NCI-H2107 (cell line): Measurements from ENCODE around the gene DOHH.

ENCODE experiments used
- DNase-seq: peaks from one replicate; lab custom pipeline; 2025; lab: John Stamatoyannopoulos, UW

DOHH gene

DNA sequence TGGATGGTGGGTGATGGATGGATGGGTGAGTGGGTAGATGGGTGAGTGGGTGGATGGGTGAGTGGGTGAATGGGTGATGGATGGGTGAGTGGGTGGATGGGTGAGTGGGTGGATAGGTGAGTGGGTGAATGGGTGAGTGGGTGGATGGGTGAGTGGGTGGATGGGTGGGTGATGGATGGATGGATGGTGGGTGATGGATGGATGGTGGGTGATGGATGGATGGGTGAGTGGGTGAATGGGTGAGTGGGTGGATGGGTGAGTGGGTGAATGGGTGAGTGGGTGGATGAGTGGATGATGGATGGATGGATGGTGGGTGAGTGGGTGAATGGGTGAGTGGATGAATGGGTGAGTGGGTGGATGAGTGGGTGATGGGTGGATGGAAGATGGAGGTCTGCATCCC is 23.0 kb downstream of the DOHH start:
- no peak for DNase-seq

DNA sequence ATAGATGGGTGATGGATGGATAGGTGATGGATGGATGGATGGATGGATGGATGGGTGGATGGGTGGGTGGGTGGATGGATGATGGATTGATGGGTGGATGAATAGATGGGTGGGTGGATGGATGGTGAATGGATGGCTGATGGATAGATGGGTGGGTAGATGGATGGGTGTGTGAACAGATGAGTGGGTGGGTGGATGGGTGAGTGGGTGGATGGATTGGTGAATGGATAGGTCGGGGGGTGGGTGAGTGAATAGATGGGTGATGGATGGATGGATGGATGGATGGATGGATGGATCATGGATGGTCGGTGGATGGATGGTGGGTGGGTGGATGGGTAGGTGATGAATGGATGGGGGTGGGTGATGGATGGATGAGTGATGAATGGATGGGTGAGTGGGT is 23.6 kb downstream of the DOHH start:
- no peak for DNase-seq

GRCh38 chr19:3475449-3475848 is 25.0 kb downstream of the DOHH start:
- DNase-seq, result no peak

DNA sequence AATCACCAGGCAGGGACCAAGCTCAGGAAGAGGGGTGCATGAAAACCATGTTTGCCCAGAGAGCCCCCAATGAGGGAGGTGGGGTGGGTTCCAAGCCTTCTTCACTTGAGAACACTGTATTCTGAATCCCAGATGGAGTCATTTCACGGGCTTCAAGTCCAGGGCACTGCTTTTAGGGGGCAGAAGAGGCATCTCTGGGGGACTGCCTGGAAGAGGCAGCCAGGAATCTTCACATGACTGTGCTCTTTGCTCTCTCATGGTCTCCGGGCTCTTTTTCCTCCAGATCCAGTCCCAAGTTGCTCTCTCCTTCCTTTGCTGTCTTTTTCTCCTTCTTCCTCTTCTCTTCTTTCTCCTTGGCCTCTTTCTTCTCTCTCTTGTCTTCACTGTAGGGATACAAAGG is 25.9 kb downstream of the DOHH start:
- DNase-seq, result no peak

GRCh38 chr19:3474010-3474409 is 26.5 kb downstream of the DOHH start:
- no peak for DNase-seq

DNA sequence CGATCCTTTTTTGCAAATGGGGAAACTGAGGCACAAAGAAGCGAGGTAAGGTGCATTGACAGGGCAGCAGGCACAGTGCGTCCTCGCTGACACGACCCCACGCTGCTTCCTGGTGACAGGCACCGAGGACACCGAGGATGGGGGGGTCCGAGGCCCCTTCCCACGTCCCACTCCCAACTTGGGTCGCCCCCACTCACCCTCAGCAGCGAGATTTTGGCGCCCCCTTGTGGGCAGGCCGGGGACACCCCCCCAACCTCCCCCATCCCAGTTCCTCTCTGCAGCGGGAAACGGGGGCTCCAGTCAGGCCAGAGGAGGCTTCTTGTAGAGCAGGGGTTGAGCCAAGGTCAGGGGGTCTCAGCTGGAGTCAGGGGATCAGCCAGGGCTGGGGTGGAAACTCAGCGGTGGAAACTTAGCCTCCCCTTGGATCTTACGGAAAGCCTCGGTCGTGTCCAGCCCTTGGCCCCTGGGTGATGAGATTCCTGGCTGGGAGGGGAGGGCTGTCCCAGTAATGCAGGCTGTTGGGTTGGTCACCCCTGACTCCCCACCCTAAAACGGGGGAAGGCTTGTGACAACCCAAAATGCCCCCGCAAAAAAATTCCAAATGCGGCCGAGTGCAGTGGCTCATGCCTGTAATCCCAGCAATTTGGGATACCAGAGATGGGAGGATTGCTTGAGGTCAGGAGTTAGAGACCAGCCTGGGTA is 28.4 kb downstream of the DOHH start:
- no peak for DNase-seq

GRCh38 chr19:3470500-3471128 is 29.9 kb downstream of the DOHH start:
- DNase-seq, result no peak

DNA sequence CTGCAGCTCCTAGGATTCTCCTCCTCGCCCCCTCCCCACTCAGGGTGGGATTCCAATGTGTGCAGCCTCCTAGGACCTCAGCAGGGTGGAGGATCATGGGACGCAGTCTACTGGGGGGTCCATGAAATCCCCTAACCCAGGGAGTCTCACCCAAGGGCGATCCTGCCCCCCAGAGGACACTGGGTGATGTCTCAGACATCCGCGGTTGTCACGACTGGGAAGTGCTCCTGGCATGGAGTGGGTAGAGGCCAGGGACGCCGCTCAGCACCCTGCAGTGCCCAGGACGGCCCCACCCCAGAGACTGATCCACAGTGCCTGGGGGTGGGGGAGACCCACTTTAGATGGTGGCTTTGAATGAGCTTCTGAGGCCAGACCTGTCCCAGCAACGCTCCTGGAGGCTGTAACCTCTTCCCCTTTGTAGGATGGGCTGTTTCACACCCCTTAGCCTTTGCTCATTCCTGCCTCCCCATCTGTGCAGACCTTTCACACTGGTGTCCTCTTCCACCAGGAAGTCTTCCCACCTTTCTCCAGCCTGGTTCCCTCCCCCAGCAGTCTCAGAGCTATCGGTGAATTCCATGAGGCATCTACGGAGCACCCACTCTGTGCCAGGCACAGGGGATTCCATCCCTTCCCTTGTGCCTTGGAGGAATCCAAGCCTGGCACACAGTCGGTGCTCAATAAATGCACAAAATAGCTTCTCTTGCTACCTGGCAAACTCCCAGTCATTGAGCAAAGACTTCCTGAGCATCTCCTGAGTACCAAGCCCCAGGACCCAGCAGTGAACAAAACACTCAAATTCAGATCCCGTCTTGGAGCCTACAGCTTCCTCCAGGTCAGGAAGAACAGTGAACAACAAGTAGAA is 30.6 kb downstream of the DOHH start:
- DNase-seq, result no peak

DNA sequence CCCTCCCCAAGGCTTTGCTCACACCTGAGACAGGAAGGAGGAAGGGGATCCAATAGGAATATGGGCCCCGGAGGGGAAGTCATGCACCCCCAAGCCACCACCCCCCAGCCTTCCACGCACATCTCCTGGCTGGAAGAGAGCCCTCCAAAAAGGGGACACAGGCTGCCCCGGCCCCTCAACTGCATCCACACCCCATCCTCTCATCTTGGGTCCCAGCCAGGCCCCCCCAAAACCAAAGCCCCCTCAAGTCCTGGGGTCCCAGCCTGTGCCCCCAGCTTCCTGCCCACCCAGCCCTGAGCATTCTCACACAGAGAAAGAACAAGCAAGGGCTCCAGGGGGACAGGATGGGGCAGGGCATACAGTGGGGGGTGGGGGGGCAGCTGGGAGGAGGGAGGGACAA is 32.3 kb downstream of the DOHH start:
- DNase-seq, result no peak

- no peak for DNase-seq
These were observed 32.9 kb downstream of the DOHH start for GRCh38 chr19:3467437-3468198.

- no peak for DNase-seq
These were observed 33.8 kb downstream of the DOHH start for GRCh38 chr19:3466635-3467034.

DNA sequence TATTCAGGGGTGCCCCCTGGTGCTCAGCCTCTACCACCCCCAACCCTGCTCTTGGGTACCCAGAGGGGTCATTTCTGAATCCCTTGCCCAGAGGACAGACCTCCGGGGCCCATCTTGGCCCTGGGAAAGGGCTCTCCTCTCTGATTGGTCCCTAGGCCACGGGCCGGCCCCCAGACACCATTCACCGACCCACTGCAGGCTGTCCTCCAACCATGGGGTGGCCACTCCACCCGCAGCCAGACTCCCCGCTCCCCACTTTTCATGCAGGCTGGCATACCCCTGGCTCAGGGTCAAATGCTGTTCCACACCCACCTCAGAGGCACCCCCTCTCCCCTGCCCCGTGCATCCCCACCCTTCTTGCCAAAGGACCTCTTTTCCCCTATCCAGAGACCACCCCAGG is 34.9 kb downstream of the DOHH start:
- DNase-seq, result no peak

DNA sequence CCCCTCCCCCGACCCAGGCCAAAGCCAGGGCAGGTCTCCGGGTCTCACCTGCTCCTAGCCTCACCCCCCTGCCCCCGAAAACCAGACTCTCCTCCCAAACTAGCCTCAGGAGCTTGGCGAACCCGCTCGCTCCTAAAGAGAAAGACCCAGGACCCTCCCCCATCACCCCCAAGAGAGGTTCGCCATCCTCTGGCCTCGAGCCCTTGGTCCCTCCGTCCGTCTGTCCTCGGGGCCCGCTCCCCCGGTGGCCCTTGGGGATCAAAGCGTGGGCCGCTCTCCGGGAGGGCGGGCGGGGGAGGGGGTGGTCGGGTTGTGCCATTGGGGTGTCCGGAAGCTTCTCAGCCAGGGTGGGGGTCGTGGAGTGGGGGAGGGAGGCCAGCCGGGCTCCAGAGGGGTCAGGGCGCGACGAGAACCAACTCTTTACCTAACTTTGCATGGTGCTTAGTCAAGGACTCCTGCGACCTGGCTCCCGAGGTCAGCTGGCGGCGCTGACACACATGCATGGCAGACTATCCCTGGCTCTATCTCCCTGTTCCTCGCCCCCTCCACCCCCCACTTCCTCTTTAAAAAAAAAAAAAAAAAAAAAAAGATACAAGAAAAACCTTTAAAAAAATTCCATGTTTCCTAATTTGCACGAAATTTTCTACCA is 35.8 kb downstream of the DOHH start:
- DNase-seq, result no peak

DNA sequence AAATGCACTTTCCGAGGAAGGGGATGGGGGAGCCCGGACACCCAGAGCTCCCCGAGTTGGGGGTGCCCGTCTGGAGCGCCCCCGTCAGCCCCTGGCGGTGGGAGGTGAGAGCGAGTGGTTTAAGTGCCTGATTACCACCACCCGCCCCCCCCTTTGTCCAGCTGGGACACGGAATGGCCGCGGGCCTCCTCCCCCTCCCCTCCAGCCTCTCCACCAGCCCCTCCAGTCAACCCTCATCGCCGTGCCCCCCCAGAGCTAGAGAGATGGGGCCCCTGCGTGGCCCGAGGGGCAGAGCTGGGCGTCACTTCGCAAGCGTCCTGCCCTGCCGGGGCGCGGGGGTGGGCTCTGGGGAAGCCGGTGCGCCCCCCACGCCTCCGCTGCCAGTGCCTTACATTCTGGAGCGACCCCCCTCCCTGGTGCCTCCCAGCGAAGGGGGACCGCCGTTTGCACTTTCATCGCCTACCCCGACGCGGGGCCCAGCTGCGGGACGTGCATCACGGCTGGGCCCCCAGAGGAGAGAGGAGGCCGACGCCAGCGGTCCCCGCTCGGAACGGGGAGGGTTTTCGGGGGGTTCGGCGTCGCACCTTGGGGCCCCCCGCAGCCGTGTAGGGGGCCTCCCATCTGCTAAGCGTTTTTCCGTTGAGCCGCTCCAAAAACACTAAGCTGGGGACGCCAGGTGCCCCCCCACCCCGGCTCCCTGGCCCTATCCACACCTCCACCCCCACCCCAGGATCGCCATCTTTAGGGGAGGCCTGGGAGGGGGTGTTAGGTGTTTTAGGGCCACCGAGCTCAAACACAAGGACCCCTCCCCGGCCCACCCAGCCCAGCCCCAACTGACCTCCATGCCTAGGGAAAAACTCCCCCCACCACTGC is 36.5 kb downstream of the DOHH start:
- DNase-seq, result no peak

DNA sequence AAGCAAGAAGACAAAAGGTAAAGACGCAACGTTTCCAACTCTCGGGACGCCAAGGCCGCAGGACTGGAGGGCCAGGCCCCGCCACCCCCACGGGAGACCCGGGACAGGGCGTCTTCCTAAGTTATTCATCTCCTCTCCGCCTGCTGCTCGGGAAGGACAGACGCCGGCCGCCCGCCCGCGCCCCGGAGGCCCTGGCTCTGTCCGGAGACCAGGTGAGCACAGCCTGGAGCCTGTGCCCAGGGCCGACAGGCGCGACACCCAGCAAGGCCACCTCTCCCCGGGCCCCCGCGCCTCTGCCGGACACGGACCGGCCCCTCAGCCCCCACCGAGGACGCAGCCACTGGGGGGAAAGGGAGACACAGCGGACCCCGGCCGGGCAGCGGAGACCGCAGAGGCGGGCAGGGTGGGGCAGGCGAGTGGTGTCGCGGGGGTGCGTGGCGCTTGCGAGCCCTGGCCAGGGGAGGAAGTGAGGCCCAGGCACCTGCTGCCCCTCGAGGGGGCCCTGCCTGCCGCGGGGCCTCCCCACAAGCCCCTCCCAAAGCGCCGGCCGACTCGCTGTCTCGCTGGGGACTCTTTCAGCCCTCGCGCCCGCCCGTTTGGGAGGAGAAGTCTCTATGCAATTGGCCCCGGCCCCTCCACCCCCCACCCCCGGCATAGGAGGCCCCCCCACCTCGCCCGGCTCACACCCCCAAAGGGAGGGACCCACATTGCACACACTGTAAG is 37.3 kb downstream of the DOHH start:
- no peak for DNase-seq

DNA sequence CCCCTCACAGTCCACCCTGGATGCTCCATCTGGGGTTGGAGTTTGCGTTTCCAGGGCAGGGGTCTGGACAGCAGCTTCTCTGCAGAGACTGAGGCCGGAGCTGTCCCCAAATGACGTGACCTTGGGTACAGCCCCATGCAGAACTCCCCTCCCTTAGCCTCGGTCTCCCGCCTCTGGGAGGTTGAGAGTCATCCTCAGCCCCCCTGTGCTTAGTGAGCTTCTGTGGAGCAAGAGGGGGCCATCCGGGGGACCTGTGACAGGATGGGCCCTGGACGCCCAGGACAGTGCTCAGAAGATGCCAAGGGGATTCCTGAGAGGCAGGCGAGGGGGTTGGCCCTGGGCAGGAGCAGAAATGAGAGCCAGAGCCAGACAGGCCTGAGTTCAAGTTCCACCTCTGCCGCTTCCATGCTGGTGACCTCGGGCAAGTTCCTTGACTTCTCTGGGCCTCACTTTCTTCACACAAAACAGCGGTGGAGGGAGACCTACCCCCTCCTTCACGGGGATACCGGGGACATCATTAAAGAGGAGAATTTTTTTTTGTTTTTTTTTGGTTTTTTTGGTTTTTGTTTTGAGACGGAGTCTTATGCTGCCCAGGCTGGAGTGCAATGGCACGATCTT is 40.4 kb downstream of the DOHH start:
- DNase-seq, result no peak

DNA sequence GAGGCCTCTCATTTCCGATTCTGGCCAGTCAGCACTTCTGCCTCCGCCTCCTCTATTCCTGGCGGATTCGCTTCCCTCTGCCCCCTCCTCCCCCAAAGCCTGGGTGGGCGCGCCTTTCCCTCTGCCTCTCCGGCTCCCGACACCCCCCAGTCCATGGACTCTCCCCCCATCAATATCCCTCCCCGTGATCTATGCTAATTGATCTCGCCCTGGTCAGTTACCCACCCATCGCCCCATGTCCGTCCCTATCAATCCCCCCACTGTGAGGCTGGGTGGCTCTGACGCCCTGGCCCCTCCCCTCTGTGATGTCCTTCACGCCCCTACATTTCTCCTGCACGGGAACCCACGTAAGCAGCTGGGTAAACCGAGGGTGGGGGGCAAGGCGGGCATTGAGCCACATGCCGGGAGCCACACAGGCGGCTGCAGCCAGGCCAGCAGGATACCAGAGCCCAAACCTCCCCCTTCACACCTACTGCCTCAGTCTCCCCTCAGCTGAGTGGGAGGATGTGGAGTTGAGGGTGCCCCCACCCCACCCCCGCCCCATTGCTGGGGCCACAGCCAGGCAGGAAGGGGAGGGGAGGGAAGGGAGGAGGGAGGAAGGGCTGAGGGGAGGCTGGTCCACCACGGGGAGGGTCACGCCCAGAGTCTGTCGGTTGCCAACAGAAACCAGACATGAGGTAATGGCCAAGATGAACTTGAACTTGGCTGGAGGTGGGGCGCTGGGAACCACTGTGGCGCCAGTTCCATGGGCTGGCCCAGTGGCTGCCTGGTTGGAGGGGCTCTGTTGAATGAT is 41.2 kb downstream of the DOHH start:
- no peak for DNase-seq

- DNase-seq, result no peak
These were observed 42.0 kb downstream of the DOHH start for GRCh38 chr19:3458229-3459088.
